ENCODE data around the gene TRIM3.

TRIM3 gene

DNA sequence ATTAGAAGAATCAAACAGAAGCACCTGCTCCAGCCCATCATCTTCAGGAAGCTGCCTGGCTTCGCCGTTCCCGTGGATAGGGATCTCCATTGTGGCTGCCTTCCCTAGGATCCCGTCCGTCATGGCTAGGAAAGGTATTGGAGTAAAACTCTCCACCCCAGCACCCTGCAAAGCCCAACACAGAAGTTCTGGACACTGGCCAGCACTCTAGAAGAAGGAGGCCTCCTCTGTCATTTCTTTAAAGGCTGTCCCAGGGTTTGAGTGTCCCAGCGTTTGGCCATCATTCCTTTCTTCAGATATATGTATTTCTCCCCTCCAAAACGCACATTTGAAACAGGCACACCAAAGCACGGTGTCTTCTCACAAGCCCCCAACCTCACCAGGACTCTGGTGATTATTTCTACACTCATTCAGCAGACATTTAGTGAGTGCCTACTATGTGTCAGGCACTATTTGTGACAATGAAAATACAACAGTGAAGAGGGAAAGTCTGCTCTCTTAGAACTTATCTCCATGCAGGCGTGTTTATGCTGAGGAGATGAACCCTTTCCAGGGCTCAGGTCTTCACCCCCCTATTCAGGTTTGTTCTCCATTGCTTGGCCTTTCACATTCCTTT, 6.7 kb upstream of the TRIM3 start:
- DNase-seq (ENCODE audit: low spot score): no peak

DNA sequence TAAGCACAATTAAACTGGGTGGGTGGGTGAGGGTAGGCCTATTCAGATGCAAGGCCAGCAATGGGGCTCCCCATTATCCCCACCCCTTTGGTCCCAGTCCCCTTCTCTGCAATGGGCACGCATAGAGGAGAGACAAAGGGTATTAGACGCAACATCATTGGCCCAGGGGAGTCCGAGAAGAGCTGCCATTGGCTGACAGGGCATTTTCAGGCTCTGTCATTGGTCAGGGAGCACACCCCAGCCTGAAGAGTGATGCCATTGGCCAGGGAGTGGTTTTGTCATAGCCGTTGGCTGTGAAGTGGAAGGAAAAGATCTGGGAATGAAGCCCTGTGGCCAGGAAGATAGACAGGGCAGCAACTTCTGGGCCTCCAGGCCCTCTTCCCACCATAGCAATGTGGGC, 2.8 kb upstream of the TRIM3 start:
- no peak for DNase-seq (ENCODE audit: low spot score)

DNA sequence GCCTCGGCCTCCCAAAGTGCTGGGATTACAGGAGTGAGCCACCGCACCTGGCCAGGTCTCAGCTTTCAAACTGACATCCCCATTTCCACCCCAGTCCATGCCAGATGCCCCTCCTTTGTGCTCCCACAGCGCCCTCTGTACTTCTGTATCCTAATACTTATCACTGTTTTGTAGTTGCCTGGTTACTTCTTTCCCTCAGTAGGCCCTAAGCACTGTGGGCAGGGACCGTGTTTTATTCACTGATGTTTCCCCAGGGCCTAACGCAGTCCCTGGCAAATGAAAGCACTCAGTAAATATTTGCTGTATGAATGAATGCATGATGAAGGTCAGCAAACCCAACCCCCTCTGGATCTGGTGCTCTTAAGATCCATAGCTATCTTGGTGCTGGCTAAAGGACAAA, 2.2 kb upstream of the TRIM3 start:
- no peak for DNase-seq (ENCODE audit: low spot score)

DNA sequence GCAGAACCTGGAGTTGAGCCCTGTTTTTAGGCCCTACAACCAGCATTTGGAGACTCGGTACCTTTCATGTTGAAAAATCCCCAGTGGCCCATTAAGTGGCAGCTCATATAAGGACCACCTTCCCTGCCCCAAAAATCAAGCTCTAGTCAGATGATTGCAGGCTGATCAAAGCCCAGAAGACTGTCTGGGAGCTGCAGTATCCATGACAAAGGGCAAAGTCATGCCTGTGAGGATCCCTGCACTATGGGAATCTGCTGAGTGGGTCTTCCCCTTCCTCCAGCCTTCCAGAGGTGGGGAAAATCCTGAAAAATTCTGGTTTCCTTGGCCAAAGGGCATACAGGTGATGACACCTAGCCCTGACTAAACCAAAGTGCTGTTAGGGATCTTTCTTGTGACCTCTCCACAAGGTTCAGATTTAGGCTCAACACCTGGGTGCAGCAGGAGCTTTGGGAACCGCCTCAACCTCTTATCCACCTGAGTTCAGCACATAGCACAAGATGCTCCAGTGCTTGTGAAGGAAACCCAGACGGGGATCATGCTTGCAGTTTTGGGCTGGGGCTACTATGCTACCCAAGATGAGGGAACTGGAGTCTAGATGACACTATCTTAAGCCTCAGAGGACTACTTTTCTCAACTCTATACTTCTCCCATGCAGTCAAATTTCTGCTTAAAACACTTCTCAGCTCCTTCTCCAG, 1.2 kb upstream of the TRIM3 start:
- DNase-seq (ENCODE audit: low spot score): no peak

DNA sequence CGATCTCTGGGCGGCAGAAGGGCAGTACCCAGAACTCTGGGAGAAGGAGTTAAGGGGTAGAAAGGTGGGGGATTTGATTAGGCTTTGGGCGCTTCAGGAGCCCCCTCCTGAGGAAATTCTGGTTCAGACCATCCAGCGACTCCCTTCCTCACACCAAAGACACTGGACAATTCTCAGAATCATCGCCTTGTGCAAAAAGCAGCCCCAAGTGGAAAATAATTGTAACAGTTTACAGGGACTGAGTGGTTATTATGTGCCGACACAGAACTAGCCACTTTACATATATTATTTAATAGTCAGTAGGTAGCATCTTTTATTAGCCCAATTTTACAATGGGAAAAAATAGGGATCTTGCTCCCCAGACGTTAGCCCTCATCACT, 662 bp upstream of the TRIM3 start:
- no peak for DNase-seq (ENCODE audit: low spot score)

DNA sequence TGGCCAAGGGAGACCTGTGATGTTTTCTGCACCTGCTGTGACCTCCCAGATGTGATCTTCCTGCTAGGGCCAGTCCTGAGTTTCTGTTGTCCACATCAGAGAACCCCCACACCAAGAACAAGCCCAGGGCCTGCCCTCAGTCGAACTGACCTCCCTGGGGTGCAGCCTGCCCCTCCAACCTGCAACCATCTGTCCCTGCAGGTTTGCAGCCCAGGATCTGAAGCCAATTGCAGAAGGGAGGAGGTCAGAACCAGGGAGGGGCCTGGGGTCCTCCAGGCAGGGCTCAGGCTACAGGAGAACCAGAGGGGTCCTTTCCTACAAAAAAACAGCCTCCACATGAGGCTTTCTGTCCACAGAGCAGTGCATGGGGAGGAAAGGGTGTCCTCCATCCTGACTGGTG, 807 bp downstream of the TRIM3 start:
- peak; percentile 68 for DNase-seq (ENCODE audit: low spot score)

DNA sequence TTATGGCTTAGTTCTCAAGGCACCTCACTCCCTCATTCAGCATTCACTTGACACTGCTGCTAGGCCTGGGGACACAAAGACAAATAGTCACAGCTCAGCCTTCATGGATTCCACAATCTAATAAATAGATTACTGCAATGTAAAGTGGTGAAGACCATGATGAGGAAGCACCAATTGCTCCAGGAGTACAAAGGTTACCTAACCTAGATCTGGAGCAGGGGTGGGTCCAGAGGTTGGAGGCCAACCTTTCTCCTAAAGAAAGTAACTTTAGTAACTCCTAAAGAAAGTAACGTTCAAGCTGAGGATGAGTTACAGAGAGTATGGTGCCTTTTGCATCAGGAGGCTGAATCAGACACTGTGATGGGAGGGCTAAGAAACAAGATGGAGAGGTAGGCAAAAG, 4.1 kb downstream of the TRIM3 start:
- no peak for DNase-seq (ENCODE audit: low spot score)

DNA sequence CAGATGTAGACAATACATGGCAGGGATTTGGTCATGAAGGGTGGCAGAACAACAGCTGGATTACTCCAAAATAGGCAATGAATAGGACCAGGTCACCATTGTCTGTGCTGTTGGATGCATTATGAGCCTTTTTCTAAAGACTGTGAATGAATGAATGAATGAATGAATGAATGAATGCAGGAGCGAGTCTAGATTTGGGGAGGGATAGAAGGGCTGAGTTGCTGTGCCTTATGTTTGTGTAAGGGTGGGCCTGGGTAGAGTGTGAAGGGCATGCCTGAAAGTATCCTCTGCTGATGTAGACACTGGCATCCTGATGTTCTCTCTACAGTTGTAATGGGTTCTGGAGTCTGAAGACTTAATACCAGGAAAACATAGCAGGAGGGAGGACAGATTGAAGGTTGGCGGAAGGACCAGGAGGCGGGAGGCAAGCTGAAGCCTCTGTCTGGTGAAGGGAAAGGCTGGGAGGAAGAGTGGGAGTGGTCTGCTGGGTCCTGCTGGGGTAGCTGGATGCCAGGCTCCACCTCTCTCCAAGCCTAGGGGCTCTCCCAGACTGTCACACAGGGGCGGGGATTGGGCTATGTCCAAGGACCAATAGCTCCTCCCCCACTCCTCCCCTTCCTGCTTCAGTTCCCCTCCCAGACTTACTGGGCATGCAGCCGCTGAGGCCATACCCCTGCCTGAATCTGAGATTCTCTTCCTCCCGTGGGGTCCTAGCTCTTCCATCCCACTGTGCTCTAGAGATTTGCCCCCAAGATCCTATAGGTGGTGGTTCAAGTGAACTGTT, 4.8 kb downstream of the TRIM3 start:
- peak; percentile 67 for DNase-seq (ENCODE audit: low spot score)

DNA sequence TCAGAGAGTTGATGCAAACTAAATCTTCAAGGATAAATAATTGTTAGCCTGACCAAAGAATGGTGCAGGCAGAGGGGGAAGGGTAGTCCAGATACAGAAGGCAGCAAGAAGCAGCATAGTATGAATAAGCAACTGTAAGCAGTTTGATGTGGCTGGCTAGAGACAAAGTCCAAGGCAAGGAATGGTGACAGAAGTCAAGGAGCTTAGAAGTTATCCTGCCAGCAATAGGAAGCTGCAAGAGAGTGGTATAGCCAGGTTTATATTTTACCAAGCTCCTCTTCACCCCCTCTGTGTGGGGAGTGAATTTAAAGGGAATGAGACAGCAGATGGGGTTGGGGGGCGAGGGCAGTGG, 14.7 kb downstream of the TRIM3 start:
- DNase-seq (ENCODE audit: low spot score): no peak

DNA sequence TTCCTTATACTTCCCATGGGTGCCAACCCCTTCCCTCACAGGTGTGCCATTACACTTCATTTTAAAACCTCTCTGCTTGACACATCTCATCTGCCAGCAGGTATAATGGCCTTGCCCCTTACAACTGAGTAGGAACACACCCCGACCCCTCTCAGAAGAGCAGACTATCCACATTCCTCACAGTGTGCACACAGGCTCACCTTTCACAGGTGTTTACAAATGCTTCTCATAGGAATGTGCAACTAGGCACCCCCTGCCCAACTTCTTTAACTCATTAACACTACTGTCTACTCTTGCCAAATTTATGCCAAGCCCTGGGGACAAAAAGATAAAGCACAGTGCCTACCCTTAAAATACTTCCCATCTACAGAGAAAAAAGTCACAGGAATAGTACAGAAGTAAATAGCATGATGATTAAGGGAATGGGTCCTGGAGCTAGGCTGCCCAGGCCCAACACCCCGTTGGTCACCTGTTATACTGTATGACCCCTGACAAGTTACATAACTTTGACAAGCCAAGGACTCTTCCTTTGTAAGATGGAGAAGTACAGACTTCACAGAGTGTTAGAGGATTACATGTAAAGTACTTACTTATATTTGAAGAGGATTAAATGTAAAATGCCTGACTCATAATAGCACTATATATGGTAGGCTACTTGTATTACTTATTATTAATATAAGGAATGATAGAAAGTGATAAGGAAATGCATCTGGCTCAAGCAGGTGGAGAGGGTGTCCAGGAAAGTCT, 15.2 kb downstream of the TRIM3 start:
- no peak for DNase-seq (ENCODE audit: low spot score)

DNA sequence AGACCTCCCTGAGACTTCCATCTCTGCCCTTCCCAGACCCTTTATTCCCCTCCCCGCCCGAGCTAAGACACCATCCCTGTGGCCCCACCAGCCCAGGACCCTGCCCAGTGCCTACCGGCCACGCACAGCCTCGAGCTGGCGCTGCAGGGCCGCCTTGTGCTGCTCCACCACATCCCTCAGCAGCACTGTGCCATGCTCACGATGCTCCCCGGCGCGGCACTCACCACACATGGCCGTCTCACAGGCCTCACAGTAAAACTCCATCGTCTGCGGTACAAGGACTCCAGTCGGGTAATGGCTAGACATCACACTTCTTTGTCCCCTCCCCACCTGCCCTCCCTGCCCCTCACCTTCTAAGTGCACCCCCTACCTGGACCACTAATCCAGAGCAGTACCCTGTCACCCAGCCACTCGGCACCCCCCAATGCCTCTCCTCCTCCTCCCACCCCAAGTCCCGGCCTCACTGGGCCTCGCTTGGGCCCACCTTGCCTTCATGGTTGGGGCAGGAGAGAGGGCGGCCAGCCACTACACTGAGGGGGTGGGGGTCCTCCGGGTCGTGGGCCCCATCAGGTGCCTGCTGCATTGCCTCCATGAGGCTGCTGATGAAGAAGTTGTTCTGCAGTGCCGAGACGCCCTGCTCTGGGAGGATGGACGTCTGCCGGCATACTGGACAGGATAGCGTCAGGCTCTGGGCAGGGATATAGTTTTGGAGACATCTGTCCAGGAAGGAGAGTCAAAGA, 16.0 kb downstream of the TRIM3 start:
- no peak for DNase-seq (ENCODE audit: low spot score)

DNA sequence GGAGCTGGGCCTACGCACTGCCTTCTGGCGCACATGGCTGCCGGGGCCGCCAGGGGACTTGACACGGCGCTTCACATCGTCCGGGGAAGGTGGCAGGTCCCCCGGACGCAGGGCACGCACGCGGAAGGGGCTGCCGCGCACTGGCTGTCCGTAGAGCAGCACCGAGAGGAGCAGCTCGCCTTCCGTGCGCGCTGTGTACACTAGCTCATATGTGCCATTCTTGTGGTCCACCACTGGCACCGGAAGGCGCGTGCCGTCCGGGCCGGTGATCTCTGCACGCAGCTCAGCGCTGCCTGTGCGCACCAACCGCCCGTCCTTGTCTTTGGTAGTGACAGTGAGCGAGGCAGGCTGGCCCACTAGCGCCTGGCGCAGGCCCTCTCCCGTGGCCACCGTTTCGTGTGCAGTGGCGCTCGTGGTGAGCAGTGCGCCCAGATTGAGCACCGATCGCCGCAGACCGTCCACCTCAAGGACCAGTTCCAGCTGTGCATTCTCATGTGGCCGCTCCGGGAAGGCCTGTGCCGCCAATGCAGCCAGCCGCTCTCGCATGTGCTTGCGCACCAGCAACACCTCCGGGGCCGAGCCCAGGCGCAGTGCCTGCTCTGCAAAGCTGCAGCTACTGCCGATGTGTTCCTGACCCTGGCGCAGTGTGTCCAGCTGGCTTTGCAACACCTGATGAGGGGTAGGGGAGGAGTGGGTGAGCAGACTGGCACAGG, 17.2 kb downstream of the TRIM3 start:
- no peak for DNase-seq (ENCODE audit: low spot score)

DNA sequence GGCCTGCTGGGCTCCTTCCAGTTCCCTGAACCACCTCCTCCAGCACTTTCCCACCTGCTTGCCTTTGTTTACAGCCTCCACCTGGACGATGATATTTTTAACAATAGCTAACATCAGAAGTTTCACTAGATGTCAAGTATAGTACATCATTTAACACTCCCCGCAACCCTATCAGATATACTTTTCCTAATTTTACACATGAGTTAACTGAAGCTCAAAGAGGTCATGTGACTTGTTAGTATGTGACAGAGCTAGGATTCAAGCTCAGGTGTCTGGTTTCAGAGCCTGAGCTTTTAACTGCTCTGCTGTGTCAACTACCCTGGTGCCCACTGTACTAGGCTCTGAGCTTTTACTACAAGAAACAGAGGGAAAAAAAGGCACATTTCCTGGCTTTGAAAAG, 18.7 kb downstream of the TRIM3 start:
- no peak for DNase-seq (ENCODE audit: low spot score)

DNA sequence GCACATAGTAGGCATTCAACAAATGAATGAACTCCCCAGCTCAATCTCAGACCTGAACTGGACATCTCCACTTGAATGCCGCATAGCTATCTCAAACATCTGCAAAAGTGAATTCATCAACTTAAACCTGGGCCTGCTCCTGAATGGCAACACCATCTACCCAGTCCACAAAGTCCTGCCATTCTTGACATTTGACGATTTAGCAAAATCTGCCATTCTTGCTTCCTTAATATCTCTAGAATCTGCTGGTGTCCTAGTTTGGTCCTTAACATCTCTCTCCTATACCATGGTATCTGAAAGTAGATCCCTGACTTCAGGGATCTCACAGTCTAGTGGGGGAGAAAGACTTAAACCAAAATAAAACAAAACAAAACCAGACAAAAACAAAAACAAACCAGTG, 20.6 kb downstream of the TRIM3 start:
- no peak for DNase-seq (ENCODE audit: low spot score)

DNA sequence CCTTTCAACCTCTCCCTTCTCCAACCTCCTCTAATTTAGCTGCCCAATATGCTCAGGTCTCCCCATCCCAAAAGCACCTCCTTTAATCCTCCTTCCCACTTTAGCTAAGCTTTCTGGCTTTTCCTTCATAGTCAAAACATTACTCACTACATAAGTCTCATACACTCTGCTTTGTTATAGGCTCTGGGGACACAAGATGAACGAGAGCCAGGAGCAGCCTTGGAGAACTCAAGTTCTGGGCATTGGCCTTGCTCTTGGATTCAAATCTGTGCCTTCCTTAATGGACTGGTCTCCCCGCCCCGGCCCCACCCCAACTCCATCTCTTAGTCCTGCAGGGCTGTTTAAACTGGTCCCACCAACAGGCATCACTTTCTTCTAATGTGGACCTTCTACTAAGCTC, 21.5 kb downstream of the TRIM3 start:
- DNase-seq (ENCODE audit: low spot score): no peak

DNA sequence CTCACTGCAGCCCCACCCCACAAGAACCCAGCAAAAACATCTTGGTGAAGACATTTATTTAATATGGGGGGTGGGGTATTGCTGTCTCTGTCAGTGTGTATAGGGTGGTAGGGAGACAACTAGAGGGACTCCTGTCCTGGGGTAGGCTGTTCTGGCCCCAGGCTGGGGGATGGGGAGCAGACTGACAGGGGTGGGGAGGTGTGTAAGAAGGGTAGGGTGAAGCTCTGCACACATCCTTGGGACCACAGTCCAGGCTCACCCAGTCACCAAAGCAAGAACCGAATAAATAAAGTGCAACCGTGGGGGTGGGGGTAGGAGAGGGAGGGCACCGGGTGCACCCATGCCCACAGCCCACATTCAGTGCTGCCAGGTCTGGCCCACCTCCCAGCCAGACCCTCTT, 25.2 kb downstream of the TRIM3 start:
- DNase-seq (ENCODE audit: low spot score): no peak

DNA sequence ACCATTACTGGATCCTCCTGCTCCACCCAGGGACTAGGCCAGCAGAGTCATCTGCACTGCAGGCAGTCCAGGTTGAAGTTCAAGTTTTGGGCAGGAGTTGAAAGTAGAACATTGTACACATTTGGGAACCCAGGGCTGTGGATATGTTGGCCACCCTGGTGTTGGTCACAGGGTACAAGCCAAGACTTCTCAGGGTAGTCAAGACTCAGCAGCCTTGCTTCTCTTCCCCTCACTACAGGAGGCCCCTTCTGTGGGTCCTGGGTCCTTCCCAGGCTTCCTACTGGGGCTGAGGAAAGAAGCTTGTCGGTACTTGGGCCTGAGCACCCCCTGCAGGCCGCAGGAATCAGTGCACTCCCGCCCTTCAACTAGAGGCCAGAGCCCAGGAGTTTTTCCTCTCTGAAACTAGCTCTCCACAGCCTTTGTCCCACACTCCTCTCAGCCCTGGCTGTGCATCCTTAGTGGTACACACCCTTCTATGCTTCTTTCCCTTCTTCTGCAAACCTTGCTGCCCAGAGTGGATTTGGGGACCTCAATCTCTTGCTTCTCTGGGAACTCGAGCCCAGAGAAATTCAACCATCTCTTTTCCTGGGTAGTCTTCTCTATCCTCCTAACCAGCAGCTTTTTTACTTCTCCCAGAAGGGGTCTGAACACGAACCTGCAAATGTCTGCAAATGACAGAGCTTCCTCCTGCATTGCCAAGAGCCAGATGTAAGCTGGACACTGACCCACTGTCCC, 30.3 kb downstream of the TRIM3 start:
- DNase-seq (ENCODE audit: low spot score): peak; percentile 68

DNA sequence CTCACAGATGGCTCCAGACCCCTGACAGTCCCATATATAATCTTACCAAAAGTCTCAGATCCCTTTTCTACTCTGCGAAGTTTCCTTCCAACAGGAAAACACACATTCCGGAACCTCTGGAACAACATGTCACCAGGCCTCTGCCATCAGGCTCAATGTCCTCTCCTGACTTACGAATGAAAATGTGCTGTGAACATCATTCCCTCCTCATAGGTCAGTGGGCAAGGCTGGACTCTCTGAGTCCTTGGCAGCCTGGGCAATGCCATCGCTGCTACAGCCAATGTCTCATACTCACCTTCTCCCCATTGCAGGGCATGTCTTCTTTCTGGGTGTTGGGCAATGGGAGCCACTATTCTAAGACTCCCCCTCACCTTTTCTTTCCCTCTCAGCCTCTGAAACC, 31.3 kb downstream of the TRIM3 start:
- no peak for DNase-seq (ENCODE audit: low spot score)

DNA sequence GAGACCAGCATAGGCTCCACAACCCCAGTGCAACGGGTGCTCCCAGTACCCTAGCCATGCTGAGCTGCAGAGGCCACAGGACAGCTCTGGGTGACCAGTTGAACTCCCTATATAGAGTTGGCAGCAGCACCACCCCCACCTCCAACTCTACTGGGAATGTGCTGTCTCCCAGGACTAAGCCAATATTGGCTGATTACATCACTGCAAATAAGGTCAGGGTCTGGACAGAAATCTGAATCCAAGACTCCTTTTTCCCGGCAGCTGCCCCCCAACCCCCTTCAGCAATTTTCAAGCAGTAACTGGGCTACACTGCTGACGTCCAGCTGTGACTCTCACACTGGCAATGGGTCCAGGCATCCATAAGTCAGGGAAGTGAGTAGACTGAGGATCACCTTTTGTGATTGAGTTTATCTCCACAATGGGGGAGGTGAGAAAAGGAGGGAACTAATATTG, 32.8 kb downstream of the TRIM3 start, which contains the start of gene HPX:
Gene HPX (minus strand): TSS at position 82 of the 453 bp plus-strand sequence. CDS start 24 bp downstream, at position 58.
- DNase-seq (ENCODE audit: low spot score): no peak

DNA sequence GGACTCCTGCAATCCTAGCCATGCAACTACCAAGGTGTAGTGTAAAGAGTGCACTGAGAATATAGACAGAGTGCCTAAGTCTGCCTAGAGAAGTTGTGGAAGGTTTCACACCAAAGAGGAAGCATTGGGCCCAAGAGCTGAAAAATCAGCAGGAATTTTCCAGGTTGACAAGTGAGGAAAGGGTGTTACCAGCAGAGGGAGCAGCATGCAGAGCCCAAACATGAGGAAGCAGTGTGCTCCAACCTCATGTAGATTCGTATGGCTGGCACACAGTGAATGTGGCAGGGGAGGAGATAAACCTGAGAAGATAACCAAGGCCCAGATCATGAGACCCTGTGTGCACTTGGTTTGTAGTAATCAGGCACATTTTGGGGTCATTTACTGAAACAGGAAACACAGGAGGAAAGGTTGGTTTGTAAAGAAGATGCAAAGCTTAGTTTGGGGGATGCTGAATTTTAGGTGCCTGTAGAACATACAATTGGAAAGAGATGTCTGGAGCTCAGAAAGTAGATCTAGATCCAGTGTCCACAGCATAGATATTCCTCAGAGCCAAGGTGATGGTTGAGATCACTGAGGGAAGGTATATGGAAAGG, 34.7 kb downstream of the TRIM3 start:
- peak; percentile 82 for DNase-seq (ENCODE audit: low spot score)
